ENCODE data around the gene PHKG1.
"Not testable (repeated sequence)": the region's sequence is repeated elsewhere in the genome, so short reads cannot be mapped to it uniquely, and the experiment has no call there.

PHKG1 gene

DNA sequence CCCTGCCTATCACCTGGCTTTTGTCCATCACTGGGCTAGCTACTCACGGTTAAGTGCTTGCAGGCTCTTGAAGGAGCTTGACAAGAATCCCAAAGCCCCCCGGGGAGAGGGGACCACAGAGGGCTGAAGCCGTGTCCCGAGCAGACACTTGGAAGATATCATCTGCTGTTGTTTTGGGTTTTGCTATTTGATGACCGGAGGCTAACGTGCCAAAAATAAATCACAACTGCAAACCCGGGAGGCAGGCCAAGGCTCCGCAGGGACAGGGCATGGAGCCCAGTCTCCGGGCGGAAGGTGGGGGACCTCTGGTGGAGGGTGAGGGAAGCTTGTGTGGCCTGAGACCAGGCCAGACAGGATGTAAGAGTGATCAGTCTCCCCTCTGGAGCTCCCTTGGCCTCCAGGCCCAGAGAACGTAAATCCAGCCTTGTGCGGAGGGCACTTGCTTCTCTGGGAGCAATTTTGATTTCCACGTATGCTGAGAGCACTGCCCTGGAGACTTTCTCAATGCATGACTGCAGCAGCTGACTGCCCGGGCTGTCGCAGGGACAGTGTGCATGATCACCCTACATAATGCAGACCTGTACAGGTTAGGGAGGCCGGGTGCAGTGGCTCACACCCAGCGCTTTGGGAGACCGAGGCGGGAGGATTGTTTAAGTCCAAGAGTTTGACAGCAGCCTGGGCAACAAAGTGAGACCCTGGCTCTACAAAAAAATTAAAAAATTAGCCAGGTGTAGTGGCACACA lies at the start of gene PHKG1:
Gene PHKG1, minus strand, starts transcription at position 164 of the 743 bp plus-strand sequence. CDS start 4,011 bp downstream, outside the sequence.
- no peak for DNase-seq

- not testable (repeated sequence) for DNase-seq
Measured at GRCh38 chr7:56131062-56131461, 38.3 kb upstream of the PHKG1 start.

DNA sequence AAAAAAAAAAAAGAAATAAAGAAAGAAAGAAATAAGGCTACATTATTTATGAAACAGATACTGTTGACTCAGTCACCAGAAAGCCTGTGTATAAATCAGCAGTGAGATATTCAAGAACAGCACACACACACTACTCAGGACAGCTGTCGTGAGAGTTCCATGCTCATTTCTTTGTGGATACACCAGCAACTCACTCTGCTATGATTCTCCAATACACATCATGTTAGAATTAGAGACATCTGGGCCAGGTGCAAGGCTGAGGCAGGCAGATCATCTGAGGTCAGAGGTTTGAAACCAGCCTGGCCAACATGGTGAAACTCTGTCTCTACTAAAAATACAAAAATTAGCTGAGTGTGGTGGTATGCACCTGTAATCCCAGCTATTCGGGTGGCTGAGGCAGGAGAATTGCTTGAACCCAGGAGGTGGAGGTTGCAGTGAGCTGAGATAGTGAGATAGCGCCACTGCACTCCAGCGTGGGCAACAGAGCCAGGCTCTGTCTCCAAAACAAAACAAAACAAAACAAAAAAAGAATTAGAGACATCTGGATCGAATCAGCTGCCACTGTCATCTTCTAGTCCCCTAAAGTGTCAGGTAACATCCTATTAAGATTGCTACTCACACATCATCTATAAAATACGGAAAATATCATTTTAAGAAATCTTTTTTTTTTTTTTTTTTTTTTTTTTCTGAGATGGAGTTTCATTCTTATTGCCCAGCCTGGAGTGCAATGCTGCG lies 34.7 kb upstream of the PHKG1 start:
- DNase-seq, result no peak

GRCh38 chr7:56125831-56126230 lies 33.1 kb upstream of the PHKG1 start:
- no peak for DNase-seq

DNA sequence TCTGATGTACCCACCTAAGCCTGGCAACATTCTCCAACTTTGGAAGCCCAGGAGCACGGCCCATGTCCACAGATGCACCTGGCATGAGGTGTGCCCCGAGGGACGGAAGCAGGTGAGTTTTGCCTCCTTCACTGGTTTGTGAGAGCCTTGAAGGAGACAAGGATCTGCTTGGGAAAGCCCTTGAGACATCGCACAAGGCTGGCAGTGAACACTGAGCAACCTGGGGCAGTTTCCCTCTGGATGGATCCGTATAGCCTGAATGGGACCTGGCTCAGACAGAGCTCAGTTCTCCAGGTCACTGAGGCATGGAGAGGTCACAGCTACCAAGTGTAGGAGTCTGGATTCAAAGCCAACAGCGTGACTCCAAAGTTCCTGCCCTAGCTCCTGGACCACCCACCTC lies 32.2 kb upstream of the PHKG1 start:
- DNase-seq, result no peak

DNA sequence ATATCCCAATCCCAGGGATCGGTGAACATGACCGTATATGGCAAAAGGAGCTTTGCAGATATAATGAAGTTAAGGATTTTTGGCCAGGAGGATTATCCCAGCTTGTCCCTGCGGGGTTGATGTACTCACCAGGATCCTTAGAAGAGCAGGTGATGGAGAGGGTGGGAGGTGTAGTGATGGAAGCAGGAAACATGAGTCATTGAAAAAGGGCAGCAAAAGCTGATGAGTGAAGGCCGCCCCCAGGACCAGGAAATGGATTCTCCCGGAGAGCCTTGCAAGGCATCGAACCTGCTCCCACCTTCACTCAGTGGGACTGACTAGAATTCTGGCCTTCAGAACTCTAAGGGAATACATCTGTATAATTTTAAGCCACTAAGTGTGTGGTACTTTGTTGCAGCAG lies 28.7 kb upstream of the PHKG1 start:
- DNase-seq, result no peak

- peak; percentile 53 for DNase-seq
Measured at GRCh38 chr7:56115852-56116538, 23.2 kb upstream of the PHKG1 start, which contains the start of gene NUPR2. Gene NUPR2, minus strand, starts transcription at chr7:56116417. Its CDS starts 103 bp downstream, at chr7:56116314.

DNA sequence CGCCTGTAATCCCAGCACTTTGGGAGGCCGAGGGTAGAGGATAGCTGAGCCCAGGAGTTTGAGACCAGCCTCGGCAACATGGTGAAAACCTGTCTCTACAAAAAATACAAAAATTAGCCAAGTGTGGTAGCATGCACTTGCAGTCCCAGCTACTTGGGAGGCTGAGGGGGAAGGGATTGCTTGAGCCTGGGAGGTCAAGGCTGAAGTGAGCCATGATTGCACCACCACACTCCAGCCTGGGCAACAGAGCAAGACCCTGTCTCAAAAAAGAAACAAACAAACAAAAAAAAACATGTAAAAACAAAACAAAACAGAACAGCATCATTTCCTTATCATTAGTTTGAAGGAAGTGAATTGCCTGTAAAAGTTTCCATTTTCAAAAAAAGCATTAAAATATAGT lies 19.5 kb upstream of the PHKG1 start:
- not testable (repeated sequence) for DNase-seq

DNA sequence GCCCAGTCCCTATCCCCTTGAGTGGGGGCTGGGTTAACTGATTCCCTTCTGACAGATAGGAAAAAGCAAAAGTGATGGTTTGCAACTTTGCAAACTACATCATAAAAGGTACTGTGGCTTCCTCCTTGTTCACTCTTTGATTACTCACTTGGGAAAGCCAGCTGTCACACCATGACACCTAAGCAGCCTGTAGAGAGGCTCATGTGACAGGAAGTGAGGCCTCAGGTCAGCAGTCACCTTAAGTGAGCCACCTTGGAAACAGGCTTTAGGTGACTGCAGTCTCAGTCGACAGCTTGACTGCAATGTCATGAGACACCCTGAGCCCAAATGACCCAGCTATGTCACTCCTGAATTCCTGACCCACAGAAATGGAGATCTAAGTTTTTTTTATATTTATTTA lies 17.9 kb upstream of the PHKG1 start:
- DNase-seq, result no peak

DNA sequence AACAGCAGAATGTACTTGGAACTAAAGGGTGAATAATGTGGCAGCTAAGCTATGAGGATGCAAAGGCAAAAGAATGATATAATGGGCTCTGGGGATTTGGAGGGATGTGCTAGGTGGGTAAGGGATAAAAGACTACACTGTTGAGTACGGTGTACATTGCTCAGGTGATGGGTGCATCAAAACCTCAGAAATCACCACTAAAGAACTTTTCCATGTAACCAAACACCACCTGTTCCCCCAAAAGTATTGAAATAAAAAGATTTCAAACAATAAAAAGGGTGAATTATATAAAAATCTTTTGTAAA lies 15.2 kb upstream of the PHKG1 start:
- no peak for DNase-seq

GRCh38 chr7:56106108-56107073 lies 13.6 kb upstream of the PHKG1 start, which contains the start of gene CHCHD2:
Gene CHCHD2, minus strand, starts transcription at chr7:56106476. Its CDS starts 63 bp downstream, at chr7:56106413.
- peak; percentile 95 for DNase-seq

DNA sequence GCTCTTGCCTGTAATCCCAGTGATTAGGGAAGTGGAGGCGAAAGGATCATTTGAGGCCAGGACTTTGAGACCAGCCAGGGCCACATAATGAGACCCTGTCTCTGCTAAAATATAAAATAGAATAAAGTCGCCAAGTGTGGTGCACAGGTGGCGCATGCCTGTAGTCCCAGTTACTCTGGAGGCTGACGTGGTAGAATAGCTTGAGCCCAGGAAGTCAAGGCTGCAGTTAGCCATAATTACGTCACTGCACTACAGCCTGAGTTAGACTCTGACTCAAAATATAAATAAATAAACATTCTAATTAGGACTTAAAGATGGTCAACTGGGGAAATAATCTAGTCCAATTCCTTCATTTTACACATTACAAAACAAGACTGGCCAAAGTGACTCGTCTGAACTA lies 12.8 kb upstream of the PHKG1 start:
- peak; percentile 13 for DNase-seq

- not testable (repeated sequence) for DNase-seq
Measured at GRCh38 chr7:56104138-56104537, 11.4 kb upstream of the PHKG1 start.

DNA sequence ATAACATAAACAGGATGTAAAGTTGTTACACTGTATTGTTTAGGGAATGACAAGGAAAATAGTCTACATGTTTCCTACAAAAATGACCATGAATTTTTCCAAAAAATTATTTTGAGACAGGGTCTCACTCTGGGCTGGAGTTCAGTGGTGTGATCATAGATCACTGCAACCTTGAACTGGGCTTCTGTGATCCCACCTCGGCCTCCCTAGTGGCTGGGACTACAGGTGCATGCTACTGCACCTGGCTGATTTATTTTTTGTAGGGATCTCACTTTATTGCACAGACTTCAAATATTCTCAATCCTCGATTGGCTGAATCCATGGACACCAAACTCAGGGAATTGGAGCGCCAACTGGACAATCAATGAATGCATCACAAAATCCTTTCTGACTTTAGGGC lies 6.9 kb upstream of the PHKG1 start:
- DNase-seq, result no peak

DNA sequence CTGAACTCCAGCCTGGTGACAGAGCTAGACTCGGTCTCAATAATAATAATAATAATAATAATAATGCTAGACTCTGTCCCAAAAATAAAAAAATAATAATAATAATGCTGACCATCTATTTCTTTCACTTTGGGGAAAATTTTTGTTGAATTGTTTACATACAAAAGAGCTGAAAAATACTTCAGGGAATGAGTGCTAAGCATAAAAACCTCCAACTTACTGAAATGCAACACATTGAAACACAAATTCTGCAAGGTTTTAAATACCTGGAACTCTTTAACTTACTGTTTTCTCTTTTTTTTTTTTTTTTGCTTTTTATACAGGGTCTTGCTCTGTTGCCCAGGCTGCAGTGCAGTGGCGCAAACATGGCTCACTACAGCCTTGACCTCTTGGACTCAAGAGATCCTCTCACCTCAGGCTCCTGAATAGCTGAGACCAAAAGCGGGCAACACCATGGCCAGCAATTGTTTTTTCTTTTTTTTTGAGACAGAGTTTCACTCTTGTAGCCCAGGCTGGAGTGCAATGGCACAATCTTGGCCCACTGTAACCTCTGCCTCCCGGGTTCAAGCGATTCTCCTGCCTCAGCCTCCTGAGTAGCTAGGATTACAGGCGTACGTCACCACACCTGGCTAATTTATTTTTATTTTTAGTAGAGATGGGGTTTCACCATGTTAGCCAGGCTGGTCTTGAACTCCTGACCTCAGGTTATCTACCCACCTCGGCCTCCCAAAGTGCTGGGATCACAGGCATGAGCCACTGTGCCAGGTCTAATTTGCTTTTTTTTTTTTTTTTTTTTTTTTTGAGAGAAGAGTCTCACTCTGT lies 5.6 kb upstream of the PHKG1 start:
- not testable (repeated sequence) for DNase-seq

DNA sequence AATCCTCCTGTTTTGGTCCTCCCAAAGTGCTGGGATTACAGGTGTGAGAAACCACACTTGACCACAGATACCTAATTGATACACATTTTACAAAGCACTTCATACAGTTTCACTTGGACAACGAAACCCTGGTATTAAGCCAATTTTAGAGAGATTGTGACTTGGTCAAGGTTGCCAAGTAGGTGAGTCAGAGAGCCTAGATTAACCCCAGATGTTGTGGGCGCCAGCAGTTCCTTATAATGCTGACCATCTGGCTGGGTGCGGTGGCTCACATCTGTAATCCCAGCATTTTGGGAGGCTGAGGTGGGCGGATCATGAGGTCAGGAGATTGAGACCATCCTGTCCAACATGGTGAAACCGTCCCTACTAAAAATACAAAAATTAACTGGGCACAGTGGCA lies 4.9 kb upstream of the PHKG1 start:
- DNase-seq, result no peak

- DNase-seq, result not testable (repeated sequence)
Measured at GRCh38 chr7:56092388-56092787, 364 bp downstream of the PHKG1 start.

GRCh38 chr7:56091591-56091990 lies 1.2 kb downstream of the PHKG1 start:
- no peak for DNase-seq

DNA sequence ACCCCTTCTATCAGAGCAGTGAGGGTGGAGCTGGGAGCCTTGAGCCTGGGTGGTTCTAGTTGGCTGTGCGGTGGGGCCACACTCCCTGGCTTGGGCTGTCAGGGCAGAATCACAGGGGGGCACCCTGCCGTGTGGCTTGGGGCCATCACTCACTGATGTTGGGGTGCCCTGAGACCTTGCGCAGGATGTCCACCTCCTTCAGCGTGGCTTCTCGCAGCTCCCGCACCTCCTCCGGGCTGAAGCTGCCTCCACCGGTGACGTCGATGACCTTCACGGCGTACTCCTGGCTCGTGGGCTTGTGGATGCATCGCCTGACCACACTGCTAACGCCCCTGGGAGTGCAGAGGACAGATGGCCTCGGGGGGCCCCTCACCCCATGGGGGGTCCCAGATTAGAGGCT lies 5.3 kb downstream of the PHKG1 start:
- DNase-seq, result no peak

DNA sequence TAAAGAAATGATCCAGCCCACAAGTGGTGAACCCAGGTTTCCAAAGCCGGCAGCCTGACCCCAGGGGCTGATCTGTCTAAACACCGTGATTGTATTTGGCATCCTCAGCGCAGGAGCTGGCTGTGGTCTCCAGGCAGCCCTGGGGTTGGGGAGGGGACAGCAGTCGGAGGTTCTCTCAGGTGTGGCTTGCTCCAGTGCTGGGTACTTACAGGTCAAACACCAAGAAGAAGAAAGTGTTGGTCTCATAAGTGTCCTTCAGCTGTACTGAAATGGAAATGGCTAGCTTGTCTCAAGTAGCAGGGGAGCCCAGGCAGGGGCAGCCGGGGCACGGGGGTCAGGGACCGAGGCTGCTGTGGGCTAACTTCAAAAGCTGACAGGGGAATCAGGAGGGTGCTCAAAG lies 6.0 kb downstream of the PHKG1 start:
- DNase-seq, result no peak

DNA sequence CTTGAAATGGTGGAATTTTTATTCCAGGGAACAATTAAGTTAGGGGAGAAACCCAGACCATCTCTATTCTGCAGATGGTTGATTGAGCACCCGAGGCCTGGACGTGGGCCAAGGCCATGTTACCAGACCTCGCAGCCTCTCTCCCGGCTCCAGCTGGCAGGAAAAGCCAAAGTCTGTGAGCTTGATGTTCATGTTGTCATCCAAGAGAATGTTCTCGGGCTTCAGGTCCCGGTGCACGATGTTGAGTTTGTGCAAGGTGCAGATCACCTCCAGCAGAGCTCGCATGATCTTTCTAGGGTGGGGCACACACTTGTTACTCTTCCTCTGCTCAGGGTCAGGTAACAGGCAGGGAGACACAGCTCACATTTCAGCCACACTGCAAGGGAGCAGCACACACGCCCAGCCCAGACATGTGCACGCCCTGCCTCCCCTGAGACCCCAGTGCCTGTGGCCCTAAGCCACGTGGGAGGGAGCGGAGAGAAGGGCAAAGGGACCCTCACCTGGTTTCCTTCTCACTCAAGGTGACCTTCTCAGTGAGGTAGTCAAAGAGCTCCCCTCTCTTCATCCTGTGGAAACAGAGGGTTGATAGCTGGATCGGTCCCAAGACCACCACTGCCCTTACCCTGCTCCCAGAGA lies 9.5 kb downstream of the PHKG1 start:
- no peak for DNase-seq

Data from retina (tissue), 1 donor.